Measurements from ENCODE around the gene KL.

Gene KL

DNA sequence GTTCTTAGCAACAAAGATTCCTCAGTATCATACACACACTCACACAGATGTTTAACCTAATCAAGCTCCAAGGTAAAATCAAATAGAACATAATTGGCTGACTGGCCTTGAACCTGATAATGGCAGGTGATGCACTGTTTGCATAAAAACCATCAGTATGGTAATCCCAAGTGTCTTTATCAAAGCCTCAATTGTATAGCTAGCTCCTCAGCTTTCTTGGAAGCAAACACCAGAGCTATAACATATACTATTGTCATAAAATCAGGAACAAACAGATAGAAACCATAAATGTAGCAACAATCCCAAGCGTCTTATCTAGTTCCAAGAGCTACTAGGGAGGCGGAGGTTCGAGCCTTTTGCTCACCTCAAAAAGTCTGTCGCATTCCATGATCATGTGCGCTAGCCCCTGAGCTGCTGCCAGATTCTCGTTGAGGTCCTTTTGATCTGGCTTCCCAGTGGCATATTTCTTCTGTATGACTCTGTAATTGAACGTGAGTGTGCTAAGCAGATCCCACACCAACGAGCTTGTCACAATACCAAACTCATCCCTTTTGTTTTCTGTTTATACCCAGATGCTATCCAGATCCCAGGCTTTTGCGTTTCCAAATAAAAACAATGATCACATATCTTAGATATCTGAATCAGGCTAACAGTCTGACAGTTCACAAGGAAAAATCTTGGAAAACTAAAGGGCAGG, 95.3 kb downstream of the KL start:
- no peak for DNase-seq (ENCODE audit: low read depth)

DNA sequence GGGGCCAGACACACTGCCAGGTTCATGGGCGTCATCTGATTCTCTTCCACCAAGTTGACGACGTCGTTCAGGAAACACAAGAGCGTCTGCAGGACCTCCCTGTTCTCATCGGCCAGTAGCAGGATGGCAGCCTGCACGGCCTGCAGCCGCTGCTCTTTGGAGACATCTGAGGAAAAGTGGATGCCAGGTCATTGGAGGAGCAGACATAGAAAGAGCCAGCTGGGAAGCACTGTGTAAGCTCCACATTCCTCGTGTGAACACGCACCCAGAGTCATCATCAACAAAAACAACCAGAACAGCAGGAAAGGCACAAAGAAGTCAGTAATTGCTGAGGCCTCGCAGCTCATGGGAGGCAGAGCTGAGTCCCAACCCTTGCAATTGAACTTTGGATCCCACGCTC, 96.5 kb downstream of the KL start:
- DNase-seq (ENCODE audit: low read depth) = no peak

DNA sequence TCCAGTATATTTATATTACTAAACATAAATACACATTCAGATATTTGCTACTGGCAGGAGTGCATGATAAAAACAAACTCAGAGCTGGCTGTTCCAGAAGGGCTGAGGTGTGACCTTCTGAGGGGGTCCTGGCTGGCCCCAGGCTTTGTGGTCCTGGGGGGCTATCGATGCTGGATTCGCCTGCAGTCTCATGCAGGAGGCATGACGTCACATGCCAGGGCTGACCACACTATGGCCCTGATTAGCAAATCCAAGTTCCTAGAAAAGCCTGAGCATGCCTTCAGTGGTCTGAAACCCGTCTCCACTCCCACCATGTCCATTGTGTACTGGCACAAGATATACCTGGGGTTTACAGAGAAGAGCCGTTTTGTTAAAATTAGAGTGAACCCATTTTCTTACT, 97.9 kb downstream of the KL start:
- no peak for DNase-seq (ENCODE audit: low read depth)

- DNase-seq (ENCODE audit: low read depth) = no peak
Measured at GRCh38 chr13:33115274-33115673, 99.1 kb downstream of the KL start.
